ENCODE measurements around the gene DEFB132. TPM values are rescaled to one million over a fixed set of nuclear protein-coding genes. Genes with fewer than 3 reads are reported as not detected.

Gene DEFB132
- total and polyA plus RNA-seq, 2 of the 8 experiments (the other 6 are each of a cell fraction or from before 2014, with no cell fraction given): not detected

DNA sequence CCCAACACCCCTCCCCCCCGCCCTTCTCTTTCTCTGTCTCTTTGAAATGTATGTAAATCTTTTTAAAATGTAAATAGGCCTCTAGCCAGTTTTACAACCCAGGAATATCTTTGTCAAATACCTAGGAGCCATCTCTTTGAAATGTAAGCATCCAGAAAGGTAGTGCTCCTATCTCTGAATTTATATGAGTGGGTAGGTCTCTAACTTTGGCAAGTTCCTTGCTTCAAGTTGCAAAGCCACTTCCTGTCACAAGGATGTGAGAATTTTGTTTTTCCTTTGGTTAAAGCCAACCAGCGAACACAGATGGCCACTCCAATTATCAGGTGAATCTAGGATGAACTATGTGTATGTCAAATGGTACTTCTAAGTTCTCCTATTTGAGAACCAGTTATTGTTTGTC is 6.2 kb upstream of the DEFB132 start:
- 16% methylated on average over 1 of the region's 2 CpGs; no CpG with 5 or more reads in 1 of the 2 experiments for WGBS, 2 experiments (ENCODE audit: extremely low coverage in 1 of 2, insufficient coverage in 1 of 2, insufficient read length in 1 of 2, insufficient replicate concordance in 2 of 2, low coverage in 1 of 2, low lambda C conversion rate in 2 of 2, missing lambda C conversion rate in 1 of 2)
- H3K18ac ChIP-seq (ENCODE audit: extremely low read depth, low read length): no peak overlapping the region
- H3K23me2 ChIP-seq (ENCODE audit: low read depth, low read length): peaks cover 2% of the 10 kb centered on the region; the same call in 1 of the 2 replicates
- ChIA-PET CTCF (ENCODE audit: partially characterized antibody) (no interaction called here), POLR2A (ENCODE audit: partially characterized antibody) (no interaction called here)
- FAIRE-seq: peak; percentile 48
- no peak for TF ChIP-seq CHD1 (IDR thresholded peaks at IDR 0.05; ENCODE audit: low read depth, low read length)
- no peak for TF ChIP-seq SP2 (IDR thresholded peaks at IDR 0.05; ENCODE audit: low read length)
- H3K4ac ChIP-seq (replicated peaks; ENCODE audit: insufficient read length, low read depth, low read length): no peak overlapping the region
- H2BK20ac ChIP-seq (ENCODE audit: low read length): no peak overlapping the region
- H2BK15ac ChIP-seq (ENCODE audit: low read length): no peak overlapping the region
- H3K27ac ChIP-seq (ENCODE audit: low read depth, low read length): no peak overlapping the region
- H3K4me2 ChIP-seq (ENCODE audit: insufficient read depth in 1 of 2, low read depth in 2 of 2, low read length in 2 of 2): no peak overlapping the region
- H3K23ac ChIP-seq (ENCODE audit: insufficient read length): no peak overlapping the region
- H3K4me3 ChIP-seq (ENCODE audit: extremely low read depth in 1 of 4, insufficient read depth in 2 of 4, low read depth in 3 of 4, low read length in 4 of 4): no peak overlapping the region
- H3K79me2 ChIP-seq (ENCODE audit: control insufficient read depth in 1 of 2, insufficient read depth in 2 of 2, low read length in 2 of 2): no peaks in the 10 kb centered on the region
- no peak overlapping the region for H3K56ac ChIP-seq (replicated peaks; ENCODE audit: insufficient read length, low read depth, low read length)
- H4K5ac ChIP-seq (ENCODE audit: insufficient read length, low read depth, low read length): no peak overlapping the region
- 0 out of 7 replicates have a peak, but pooled peaks cover 0 to 2% (median 0%) of the 10 kb centered on the region in 4 experiments for H3K4me1 ChIP-seq (replicated peaks in 1 of 4; ENCODE audit: control insufficient read depth in 3 of 4, insufficient read depth in 4 of 4, low read length in 3 of 4)
- peaks cover 21 to 52% (median 48%) of the 10 kb centered on the region in 4 experiments for H3K27me3 ChIP-seq (replicated peaks in 1 of 4; ENCODE audit: control insufficient read depth in 3 of 4, extremely low read depth in 1 of 4, insufficient read depth in 3 of 4, low read length in 3 of 4)
- no peak overlapping the region for H2BK12ac ChIP-seq (ENCODE audit: low read depth, low read length)
- H3K9me3 ChIP-seq (ENCODE audit: insufficient read depth in 2 of 2, low read depth in 1 of 2, low read length in 1 of 2): no peaks in the 10 kb centered on the region
- H2BK5ac ChIP-seq (ENCODE audit: low read depth, low read length): no peak overlapping the region
- H4K91ac ChIP-seq (replicated peaks; ENCODE audit: insufficient read length, low read length): no peak overlapping the region
- no peak overlapping the region for H4K8ac ChIP-seq (ENCODE audit: extremely low read depth, insufficient read depth, low read length)
- H3K36me3 ChIP-seq (ENCODE audit: control insufficient read depth in 2 of 4, insufficient read depth in 4 of 4, low read length in 3 of 4): 0 out of 8 replicates have a peak, but pooled peaks cover 0 to 2% (median 0%) of the 10 kb centered on the region in 4 experiments
- no peaks in the 10 kb centered on the region for H3K79me1 ChIP-seq (ENCODE audit: low read depth, low read length)
- peaks cover 3% of the 10 kb centered on the region in 2 experiments for H4K20me1 ChIP-seq (replicated peaks in 1 of 2; ENCODE audit: control insufficient read depth in 1 of 2, insufficient read depth in 2 of 2, low read length in 2 of 2)
- H2BK120ac ChIP-seq (replicated peaks; ENCODE audit: low read depth, low read length): no peak overlapping the region
- no peak overlapping the region for H3K9ac ChIP-seq (replicated peaks in 1 of 4; ENCODE audit: extremely low read depth in 1 of 4, low read depth in 3 of 4, low read length in 3 of 4)
- H3K14ac ChIP-seq (ENCODE audit: insufficient read length): no peak overlapping the region
- no peak overlapping the region for H2AK5ac ChIP-seq (ENCODE audit: low read depth, low read length)
- no peak overlapping the region for H2AFZ ChIP-seq (ENCODE audit: low read length)
- DNase-seq (ENCODE audit: low read depth in 1 of 2, low spot score in 2 of 2): no peak
